Measurements from ENCODE around the gene ZC3H13. TPM values are rescaled to one million over a fixed set of nuclear protein-coding genes. Genes with fewer than 3 reads are reported as not detected.

The ZC3H13 gene
- total RNA-seq, 1 experiment from 2014 or later, result 61.9 TPM

GRCh38 chr13:46071590-46072249 is 19.2 kb upstream of the ZC3H13 start:
- Mint-ChIP-seq H3K27ac (no peak overlapping the region), H3K36me3 (ENCODE audit: insufficient read depth in 1 of 3, low read depth in 3 of 3) (peaks cover 0 to 7% (median 0%) of the 10 kb centered on the region in 3 experiments; a peak in 1 of 7 replicates), H3K9me3 (peaks cover 5 to 6% of the 10 kb centered on the region in 2 experiments; a peak in 2 of 5 replicates), H3K4me3 (no peak overlapping the region), H3K27me3 (ENCODE audit: low read depth) (peaks cover 4% of the 10 kb centered on the region; the same call in 1 of the 2 replicates), H3K4me1 (no peaks in the 10 kb centered on the region)
- DNase-seq, result peak; percentile 57
- no peaks in the 10 kb centered on the region for H3K23me2 ChIP-seq (ENCODE audit: insufficient read length, low read depth, low read length, poor library complexity, severe bottlenecking)
- H2BK15ac ChIP-seq (ENCODE audit: low read depth, low read length), result no peak overlapping the region
- H3T11ph ChIP-seq (ENCODE audit: low read length), result no peak overlapping the region
- H2BK5ac ChIP-seq (ENCODE audit: insufficient read length, low read length), result no peak overlapping the region
- H3K4me2 ChIP-seq (ENCODE audit: insufficient read depth, insufficient read length, low read length), result no peak overlapping the region
- H4K5ac ChIP-seq (ENCODE audit: insufficient read length, low read depth, low read length), result no peak overlapping the region
- no peak overlapping the region for H2AFZ ChIP-seq (ENCODE audit: low read length)
- H4K8ac ChIP-seq (replicated peaks; ENCODE audit: insufficient read length, low read depth, low read length), result no peak overlapping the region
- no peak overlapping the region for H3K18ac ChIP-seq (ENCODE audit: insufficient read length, low read depth, low read length)
- H3K56ac ChIP-seq (ENCODE audit: insufficient read length, low read depth, low read length), result no peak overlapping the region
- no peak overlapping the region for H2BK120ac ChIP-seq (ENCODE audit: low read depth, low read length, poor library complexity, severe bottlenecking)
- no peak overlapping the region for H2AK5ac ChIP-seq (ENCODE audit: insufficient read length, low read length)
- no peaks in the 10 kb centered on the region for H3K4me1 ChIP-seq (ENCODE audit: insufficient read depth, low read length)
- H3K79me2 ChIP-seq (ENCODE audit: insufficient read depth, low read length), result no peaks in the 10 kb centered on the region
- H4K91ac ChIP-seq (ENCODE audit: insufficient read length, low read depth, low read length), result no peak overlapping the region
- no peak overlapping the region for H3K23ac ChIP-seq (ENCODE audit: insufficient read length, low read depth, low read length)
- peak; percentile 55; the same call in 2 of the 3 replicates for TF ChIP-seq CTCF (conservative IDR thresholded peaks at IDR 0.05)
- H3K9ac ChIP-seq (ENCODE audit: extremely low read depth, insufficient read length, low read length), result no peak overlapping the region
- no peak overlapping the region for H3K4ac ChIP-seq (ENCODE audit: low read depth, low read length)
- WGBS (ENCODE audit: extremely low coverage, insufficient read length, low lambda C conversion rate), result no CpG with 5 or more reads among the region's 5 CpGs
- H3K27ac ChIP-seq (ENCODE audit: insufficient read length, low read depth, low read length), result no peak overlapping the region
- H2BK20ac ChIP-seq (ENCODE audit: low read depth, low read length, poor library complexity, severe bottlenecking), result no peak overlapping the region
- H3K27me3 ChIP-seq (ENCODE audit: insufficient read depth, low read length), result no peaks in the 10 kb centered on the region
- H4K20me1 ChIP-seq (ENCODE audit: control insufficient read depth, insufficient read depth, insufficient read length), result no peaks in the 10 kb centered on the region
- no peak overlapping the region for H3K14ac ChIP-seq (ENCODE audit: insufficient read depth, low read length)
- no peak overlapping the region for H2BK12ac ChIP-seq (ENCODE audit: insufficient read length, low read depth, low read length)
- no peaks in the 10 kb centered on the region for H3K79me1 ChIP-seq (ENCODE audit: insufficient read depth, low read depth, low read length, poor library complexity, severe bottlenecking)
- H3K9me3 ChIP-seq (ENCODE audit: control insufficient read depth, low read depth, low read length), result no peaks in the 10 kb centered on the region

Measured in H9 (cell line).